Endothelial cell (in vitro differentiated cells): Measurements from ENCODE around the gene CDC73. TPM values are rescaled to one million over a fixed set of nuclear protein-coding genes. Genes with fewer than 3 reads are reported as not detected.

Experiments used
- DNase-seq: peaks from one replicate; pipeline ENCODE4 v3.0.0; 2021; ENCODE audit warnings: low spot score
- H3K27ac Mint-ChIP-seq: one replicate; pipeline ENCODE4 v1.8.0; 2021; ENCODE audit warnings: mixed read lengths, inconsistent platforms; ENCODE audit not compliant: unreplicated experiment
- H3K27me3 Mint-ChIP-seq: one replicate; pipeline ENCODE4 v1.8.0; 2021; ENCODE audit warnings: mild to moderate bottlenecking, moderate library complexity, mixed read lengths, inconsistent platforms; ENCODE audit not compliant: unreplicated experiment
- H3K36me3 Mint-ChIP-seq: one replicate; pipeline ENCODE4 v1.8.0; 2021; ENCODE audit warnings: mild to moderate bottlenecking, low read depth, mixed read lengths, inconsistent platforms; ENCODE audit not compliant: unreplicated experiment
- H3K4me1 Mint-ChIP-seq: one replicate; pipeline ENCODE4 v1.8.0; 2021; ENCODE audit warnings: mild to moderate bottlenecking, mixed read lengths, inconsistent platforms; ENCODE audit not compliant: unreplicated experiment
- H3K4me3 Mint-ChIP-seq: one replicate; pipeline ENCODE4 v1.8.0; 2021; ENCODE audit warnings: mild to moderate bottlenecking, mixed read lengths, inconsistent platforms; ENCODE audit not compliant: unreplicated experiment
- H3K9me3 Mint-ChIP-seq: one replicate; pipeline ENCODE4 v1.8.0; 2021; ENCODE audit warnings: mixed read lengths, inconsistent platforms; ENCODE audit not compliant: unreplicated experiment
- total RNA-seq: library from RNA; stranded (reverse); fragmentation: NEBNext Ultra II Directional; extraction: Animal tissue kit (Norgen Biotek cat#: 25700); gene quantifications from one replicate; pipeline ENCODE4 v1.2.1, GENCODE V29; 2021; ENCODE audit not compliant: unreplicated experiment
- TF ChIP-seq, protein P1 (sequence below): fragments of 200-600 bp; sonication (generic); IDR thresholded peaks from one replicate; pipeline ENCODE4 v1.5.0; 2021; ENCODE audit warnings: antibody characterized with exemption; ENCODE audit not compliant: unreplicated experiment

CDC73 gene
- total RNA-seq, 1 donor from 2014 or later = 45.2 TPM

DNA sequence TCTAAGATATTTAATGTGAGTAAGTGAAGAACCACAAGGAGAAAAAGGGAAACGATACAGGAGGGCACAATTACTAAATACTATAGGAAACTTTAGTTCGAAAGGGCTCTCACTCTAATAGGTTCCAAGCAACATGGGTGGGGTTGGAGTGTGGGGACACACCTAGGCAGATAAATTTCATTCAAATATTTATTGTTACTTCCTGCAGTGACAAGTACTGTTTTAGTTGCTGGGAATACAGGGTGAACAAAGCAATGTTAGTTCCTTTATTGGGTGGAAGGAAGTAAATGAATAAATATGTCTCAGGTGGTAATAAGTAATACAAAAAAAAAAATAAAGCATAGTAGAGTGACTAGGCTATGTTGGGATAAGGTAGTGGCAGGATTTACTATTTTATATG lies 137.8 kb downstream of the CDC73 start:
- TF ChIP-seq, protein P1, sequence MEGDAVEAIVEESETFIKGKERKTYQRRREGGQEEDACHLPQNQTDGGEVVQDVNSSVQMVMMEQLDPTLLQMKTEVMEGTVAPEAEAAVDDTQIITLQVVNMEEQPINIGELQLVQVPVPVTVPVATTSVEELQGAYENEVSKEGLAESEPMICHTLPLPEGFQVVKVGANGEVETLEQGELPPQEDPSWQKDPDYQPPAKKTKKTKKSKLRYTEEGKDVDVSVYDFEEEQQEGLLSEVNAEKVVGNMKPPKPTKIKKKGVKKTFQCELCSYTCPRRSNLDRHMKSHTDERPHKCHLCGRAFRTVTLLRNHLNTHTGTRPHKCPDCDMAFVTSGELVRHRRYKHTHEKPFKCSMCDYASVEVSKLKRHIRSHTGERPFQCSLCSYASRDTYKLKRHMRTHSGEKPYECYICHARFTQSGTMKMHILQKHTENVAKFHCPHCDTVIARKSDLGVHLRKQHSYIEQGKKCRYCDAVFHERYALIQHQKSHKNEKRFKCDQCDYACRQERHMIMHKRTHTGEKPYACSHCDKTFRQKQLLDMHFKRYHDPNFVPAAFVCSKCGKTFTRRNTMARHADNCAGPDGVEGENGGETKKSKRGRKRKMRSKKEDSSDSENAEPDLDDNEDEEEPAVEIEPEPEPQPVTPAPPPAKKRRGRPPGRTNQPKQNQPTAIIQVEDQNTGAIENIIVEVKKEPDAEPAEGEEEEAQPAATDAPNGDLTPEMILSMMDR = no peak
- Mint-ChIP-seq H3K4me1 (no peaks in the 10 kb centered on the region), H3K36me3 (no peaks in the 10 kb centered on the region), H3K4me3 (no peak overlapping the region), H3K27ac (no peak overlapping the region), H3K9me3 (no peaks in the 10 kb centered on the region), H3K27me3 (no peaks in the 10 kb centered on the region)
- no peak for DNase-seq

DNA sequence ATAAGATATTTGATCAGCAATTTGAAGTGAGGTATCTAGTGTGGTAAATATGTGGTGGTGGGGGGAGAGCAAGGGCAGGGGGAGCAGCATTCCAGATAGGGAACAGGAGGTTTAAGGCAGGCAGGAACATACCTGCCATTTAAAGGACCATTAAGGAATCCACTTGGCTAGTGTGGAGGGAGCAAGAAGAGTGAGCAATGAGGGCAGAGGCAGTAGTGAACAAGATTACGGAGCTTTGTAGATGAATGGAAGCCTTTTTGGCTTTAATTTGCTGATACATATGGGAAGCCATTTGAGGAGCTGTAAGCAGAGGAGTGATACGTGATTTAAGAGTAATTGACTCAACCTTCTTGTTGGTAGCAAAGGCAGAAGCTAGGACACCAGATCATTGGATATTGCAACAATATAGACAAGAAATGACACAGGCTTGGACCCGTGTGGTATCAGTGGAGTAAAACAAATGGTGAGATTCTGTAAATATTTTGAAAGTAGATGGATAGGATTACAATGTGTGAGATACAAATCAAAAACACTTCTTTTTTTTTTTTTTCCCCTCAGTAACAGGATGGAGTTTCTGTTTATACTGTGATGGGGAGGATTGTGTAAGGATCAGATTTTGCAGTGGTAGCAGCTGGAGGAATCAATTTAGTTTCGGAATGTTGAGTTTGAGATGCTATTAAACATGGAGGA lies 138.4 kb downstream of the CDC73 start:
- Mint-ChIP-seq H3K9me3 (no peaks in the 10 kb centered on the region), H3K27ac (no peak overlapping the region), H3K4me1 (no peaks in the 10 kb centered on the region), H3K27me3 (no peaks in the 10 kb centered on the region), H3K4me3 (no peak overlapping the region), H3K36me3 (no peaks in the 10 kb centered on the region)
- no peak for DNase-seq
- TF ChIP-seq, protein P1 = no peak

DNA sequence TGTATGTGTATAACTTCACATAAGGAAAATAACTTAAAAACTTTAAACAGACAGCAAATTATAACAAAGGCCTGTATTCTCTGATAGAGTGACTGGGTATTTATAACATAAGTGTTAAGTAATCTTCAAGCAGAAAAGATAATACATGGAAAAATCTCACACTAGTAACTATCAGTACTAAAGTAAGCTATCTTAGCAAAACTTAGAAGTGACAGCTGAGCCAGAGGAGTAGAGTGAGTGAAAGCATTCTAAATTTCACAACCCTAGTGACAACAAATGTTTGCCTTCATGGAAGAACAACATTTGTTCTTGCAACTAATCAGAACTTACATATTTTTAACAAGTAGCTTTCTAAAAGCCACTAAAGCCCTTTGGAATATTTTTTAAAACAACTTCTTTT lies 139.1 kb downstream of the CDC73 start:
- Mint-ChIP-seq H3K27ac (no peak overlapping the region), H3K4me3 (no peak overlapping the region), H3K36me3 (no peaks in the 10 kb centered on the region), H3K9me3 (no peaks in the 10 kb centered on the region), H3K4me1 (no peaks in the 10 kb centered on the region), H3K27me3 (no peaks in the 10 kb centered on the region)
- TF ChIP-seq, protein P1 = no peak
- no peak for DNase-seq

DNA sequence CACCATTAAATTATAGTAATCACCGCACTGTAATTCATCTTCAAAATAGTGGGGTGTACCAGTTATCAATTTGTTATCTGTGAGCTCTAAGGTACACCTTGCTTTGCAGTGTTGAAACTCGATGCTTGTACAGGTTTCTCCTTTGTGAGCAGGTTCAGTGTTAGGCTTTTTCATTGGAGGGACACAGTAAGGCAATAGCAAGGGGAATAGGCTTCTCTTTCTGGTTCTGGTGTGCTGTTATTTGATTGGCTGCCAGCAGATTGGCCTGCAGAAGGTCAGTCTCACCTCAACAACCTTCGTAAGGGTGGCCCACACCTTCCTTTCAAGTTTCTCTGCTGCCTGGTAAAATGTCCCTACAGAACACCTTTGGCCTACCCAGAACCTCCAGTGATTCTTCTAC lies 140.8 kb downstream of the CDC73 start:
- H3K4me3 Mint-ChIP-seq = no peak overlapping the region
- no peaks in the 10 kb centered on the region for H3K9me3 Mint-ChIP-seq
- no peak overlapping the region for H3K27ac Mint-ChIP-seq
- DNase-seq = no peak
- no peaks in the 10 kb centered on the region for H3K36me3 Mint-ChIP-seq
- TF ChIP-seq, protein P1 = no peak
- H3K4me1 Mint-ChIP-seq = no peaks in the 10 kb centered on the region
- no peaks in the 10 kb centered on the region for H3K27me3 Mint-ChIP-seq

DNA sequence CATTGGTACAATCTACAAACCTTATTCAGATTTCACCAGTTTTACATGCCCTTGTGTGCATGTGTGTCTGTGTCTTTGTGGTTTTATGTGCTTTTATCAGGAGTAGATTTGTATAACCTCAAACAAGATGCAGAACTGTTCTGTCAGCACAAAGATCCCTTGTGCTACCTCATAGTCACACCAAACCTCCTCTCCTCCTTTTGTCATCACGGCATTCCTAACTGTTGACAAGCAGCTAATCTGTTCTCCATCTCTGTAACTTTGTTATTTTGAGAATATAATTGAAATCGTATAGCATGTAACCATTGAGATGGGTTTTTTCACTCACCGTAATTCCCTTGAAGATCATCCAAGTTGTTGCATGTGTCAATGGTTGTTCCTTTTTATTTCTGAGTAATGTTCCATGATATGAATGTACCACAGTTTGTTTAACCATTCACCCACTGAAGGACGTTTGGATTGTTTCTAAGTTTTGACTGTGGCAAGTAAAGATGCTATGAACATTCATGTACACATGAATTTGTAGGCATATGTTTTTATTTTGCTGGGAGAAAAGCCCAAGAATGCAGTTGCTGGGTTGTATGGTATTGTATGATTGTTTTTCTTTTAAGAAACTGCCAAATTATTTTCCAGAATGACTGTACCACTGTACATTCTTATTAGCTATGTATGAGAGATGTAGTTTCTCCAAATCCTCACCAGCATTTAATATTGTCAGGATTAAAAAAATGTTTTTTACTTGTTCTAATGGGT lies 142.7 kb downstream of the CDC73 start:
- H3K36me3 Mint-ChIP-seq = no peaks in the 10 kb centered on the region
- TF ChIP-seq, protein P1 = no peak
- no peak overlapping the region for H3K27ac Mint-ChIP-seq
- H3K4me1 Mint-ChIP-seq = no peaks in the 10 kb centered on the region
- no peaks in the 10 kb centered on the region for H3K27me3 Mint-ChIP-seq
- H3K9me3 Mint-ChIP-seq = no peaks in the 10 kb centered on the region
- no peak overlapping the region for H3K4me3 Mint-ChIP-seq
- DNase-seq = no peak
